Endothelial cell of umbilical vein (primary cell): ENCODE results near the gene DEPDC1B. TPM values are rescaled to one million over a fixed set of nuclear protein-coding genes. Genes with fewer than 3 reads are reported as not detected.

Experiments used
- BruUV-seq: library from RNA; stranded (reverse); fragments of 400-500 nt; replicated peaks from 2 replicates; lab custom pipeline; 2021; lab: Mats Ljungman, UMichigan
- CTCF ChIA-PET: fragments of 300-600, 350-600 bp; sonication (Branson Sonifier 250); formaldehyde crosslinking; loops from one replicate; lab custom pipeline; 2021; ENCODE audit warnings: antibody characterized with exemption, inconsistent platforms; lab: Charles Lee
- POLR2A ChIA-PET: fragments of 300-600, 350-600 bp; sonication (Branson Sonifier 250); formaldehyde crosslinking; loops from one replicate; lab custom pipeline; 2021; ENCODE audit warnings: antibody characterized with exemption, inconsistent platforms; lab: Charles Lee
- DNase-seq: peaks from one replicate; pipeline ENCODE4 v3.0.0-alpha.2; 2011; ENCODE audit warnings: low read depth, low spot score
- FAIRE-seq: peaks from 2 replicates; lab custom pipeline; 2011; peaks lifted over from hg19 to GRCh38; lab: Jason Lieb, UNC
- H2AFZ ChIP-seq: 2 replicates; pipeline ENCODE4 v1.6.0; 2012; ENCODE audit warnings: low read depth, low read length, control low read depth, inconsistent platforms
- H3K27ac ChIP-seq: 2 replicates; pipeline ENCODE4 v1.5.1; 2011; ENCODE audit warnings: low read depth, mild to moderate bottlenecking, control low read depth, low read length, moderate library complexity; ENCODE audit not compliant: insufficient read depth
- H3K27me3 ChIP-seq, 2 experiments: 2 replicates each; pipeline versions ENCODE4 v1.6.0 to v1.6.1; 2011; ENCODE audit warnings: low read length in 2 of 2, mixed read lengths in 1 of 2; ENCODE audit not compliant: control insufficient read depth in 2 of 2, insufficient read depth in 2 of 2
- H3K36me3 ChIP-seq, 2 experiments: 2 replicates in 1 of 2; 3 replicates in 1 of 2; pipeline ENCODE4 v1.5.1; 2011; ENCODE audit warnings: low read length in 2 of 2, mild to moderate bottlenecking in 1 of 2, moderate library complexity in 1 of 2; ENCODE audit not compliant: control insufficient read depth in 2 of 2, insufficient read depth in 2 of 2; ENCODE audit errors: extremely low read depth in 1 of 2
- H3K4me1 ChIP-seq: 3 replicates; pipeline ENCODE4 v1.5.1; 2011; ENCODE audit warnings: mild to moderate bottlenecking, low read length; ENCODE audit not compliant: control insufficient read depth, insufficient read depth; ENCODE audit errors: extremely low read depth
- H3K4me2 ChIP-seq: 2 replicates; pipeline ENCODE4 v1.6.1; 2011; ENCODE audit warnings: low read length, control low read depth, mixed read lengths; ENCODE audit not compliant: insufficient read depth
- H3K4me3 ChIP-seq, 3 experiments: fragments of 200-600 bp in 1 of 3; sonication (generic), shearing (Covaris generic) in 1 of 3; replicated peaks in 1 of 3; 2 replicates each; pipeline ENCODE4 v1.5.1; 2011 to 2016; ENCODE audit warnings: control low read depth in 3 of 3, low read length in 3 of 3, mild to moderate bottlenecking in 2 of 3, inconsistent platforms in 1 of 3, low read depth in 1 of 3, moderate library complexity in 1 of 3; ENCODE audit not compliant: insufficient read depth in 1 of 3
- H3K79me2 ChIP-seq: 2 replicates; pipeline ENCODE4 v1.6.0; 2012; ENCODE audit warnings: low read length, inconsistent platforms; ENCODE audit not compliant: control insufficient read depth, insufficient read depth
- H3K9ac ChIP-seq: replicated peaks from 2 replicates; pipeline ENCODE3; 2011; ENCODE audit warnings: low read length, control low read depth; ENCODE audit not compliant: insufficient read depth; ENCODE audit errors: extremely low read depth
- H3K9me1 ChIP-seq: replicated peaks from 3 replicates; pipeline ENCODE4 v1.6.0; 2011; ENCODE audit warnings: mild to moderate bottlenecking, low read length; ENCODE audit not compliant: control insufficient read depth, insufficient read depth; ENCODE audit errors: extremely low read depth
- H3K9me3 ChIP-seq: replicated peaks from 2 replicates; pipeline ENCODE4 v1.5.1; 2012; ENCODE audit warnings: low read length, inconsistent platforms; ENCODE audit not compliant: control insufficient read depth, insufficient read depth
- H4K20me1 ChIP-seq: replicated peaks from 2 replicates; pipeline ENCODE3; 2011; ENCODE audit warnings: mild to moderate bottlenecking, low read length; ENCODE audit not compliant: control insufficient read depth, insufficient read depth; ENCODE audit errors: extremely low read depth
- CTCF ChIP-seq, 2 donors: IDR thresholded peaks; 1 replicate in 1 of 2; 2 replicates in 1 of 2; pipeline ENCODE4 v1.5.1; 2011; ENCODE audit warnings: low read length in 2 of 2, mild to moderate bottlenecking in 2 of 2, moderate library complexity in 2 of 2, control low read depth in 1 of 2, inconsistent platforms in 1 of 2, low read depth in 1 of 2; ENCODE audit not compliant: insufficient read depth in 1 of 2; ENCODE audit errors: extremely low read depth in 1 of 2
- EZH2 ChIP-seq: IDR thresholded peaks from 2 replicates; pipeline ENCODE4 v1.6.1; 2012; ENCODE audit warnings: borderline replicate concordance, low read depth, mild to moderate bottlenecking, moderate library complexity, low read length, inconsistent platforms; ENCODE audit not compliant: severe bottlenecking
- FOS ChIP-seq: IDR thresholded peaks from 2 replicates; pipeline ENCODE4 v1.6.1; 2011; ENCODE audit warnings: mild to moderate bottlenecking, low read length, moderate library complexity, borderline replicate concordance; ENCODE audit not compliant: insufficient read depth
- GATA2 ChIP-seq: IDR thresholded peaks from 2 replicates; pipeline ENCODE4 v1.7.0; 2011; ENCODE audit warnings: low read depth, mild to moderate bottlenecking, moderate library complexity, mixed read lengths, low read length; ENCODE audit not compliant: insufficient read length, insufficient read depth
- JUN ChIP-seq: IDR thresholded peaks from 2 replicates; pipeline ENCODE4 v1.6.1; 2011; ENCODE audit warnings: borderline replicate concordance, low read depth; ENCODE audit not compliant: insufficient read length, insufficient read depth
- MAX ChIP-seq: IDR thresholded peaks from 2 replicates; pipeline ENCODE4 v1.6.1; 2011; ENCODE audit not compliant: insufficient read depth, insufficient read length
- MYC ChIP-seq: IDR thresholded peaks from one replicate; pipeline ENCODE4 v1.6.1; 2011; ENCODE audit warnings: mild to moderate bottlenecking, low read depth, low read length
- POLR2A ChIP-seq: IDR thresholded peaks from 2 replicates; pipeline ENCODE4 v1.6.1; 2012; ENCODE audit warnings: low read depth, mild to moderate bottlenecking, control low read depth, low read length
- POLR2AphosphoS5 ChIP-seq: IDR thresholded peaks from 2 replicates; pipeline ENCODE4 v1.6.1; 2012; ENCODE audit warnings: low read depth, mild to moderate bottlenecking, control low read depth, low read length, moderate library complexity; ENCODE audit not compliant: insufficient read depth
- dilution Hi-C: fragments of 300-500 bp; cut with MboI; formaldehyde crosslinking; loops from one replicate; pipeline ENCODE4 v1.15.0; 2019; ENCODE audit warnings: low sequenced_read_pairs; ENCODE audit not compliant: extremely low pct_ligation_motif_present
- intact Hi-C: fragments of 100-400 bp; cut with micrococcal nuclease; formaldehyde crosslinking; loops from one replicate; pipeline ENCODE4 v1.10.0; 2022
- polyA plus RNA-seq, 4 experiments: library from polyadenylated mRNA; depleted of rRNA in 3 of 4; stranded (reverse) in 3 of 4; unstranded in 1 of 4; fragments of >200 nt; gene quantifications; 2 replicates each; pipeline versions ENCODE4 v1.2.1 to v1.2.3, GENCODE V29; 2011 to 2012; ENCODE audit warnings: missing spikeins in 1 of 4
- total RNA-seq: library from RNA; stranded (reverse); gene quantifications from 2 replicates; pipeline ENCODE4 v1.2.3, GENCODE V29; 2021

The DEPDC1B gene
- total and polyA plus RNA-seq, 2 donors (not counting 3 experiments of a cell fraction or from before 2014, with no cell fraction given) = 6.7 to 18.7 TPM

- no peak for DNase-seq
- FAIRE-seq = no peak
- Histone ChIP-seq H3K9me3 (no peaks in the 10 kb centered on the region), H3K27me3 (peaks cover 7 to 14% of the 10 kb centered on the region in 2 experiments), H2AFZ (no peak overlapping the region), H3K4me2 (no peak overlapping the region), H3K9ac (no peak overlapping the region), H3K9me1 (no peaks in the 10 kb centered on the region), H3K36me3 (no peaks in the 10 kb centered on the region), H4K20me1 (no peaks in the 10 kb centered on the region), H3K27ac (no peak overlapping the region), H3K4me3 (no peak overlapping the region), H3K79me2 (no peaks in the 10 kb centered on the region), H3K4me1 (peaks cover 11% of the 10 kb centered on the region)
- TF ChIP-seq POLR2A (no peak), EZH2 (no peak), FOS (no peak), GATA2 (no peak)
- ChIA-PET POLR2A (interaction anchor here (0.6 kb wide), 1 partner anchor 1187 kb away, joined by 3 read pairs; no protein-coding TSS in a partner anchor), CTCF (interaction anchor here (1.1 to 3.6 kb wide), 2 partner anchors 28 to 36 kb away, joined by 4 to 14 read pairs; no protein-coding TSS in a partner anchor)
- intact Hi-C loops = loop anchor here (10.0 kb wide), 1 partner anchor 140 kb away; the partner anchor contains the start of gene ELOVL7
- dilution Hi-C loops = no loop called here
- no TSS peak for BruUV-seq
Observed at GRCh38 chr5:60705144-60705543, 5.2 kb upstream of the DEPDC1B start.

DNA sequence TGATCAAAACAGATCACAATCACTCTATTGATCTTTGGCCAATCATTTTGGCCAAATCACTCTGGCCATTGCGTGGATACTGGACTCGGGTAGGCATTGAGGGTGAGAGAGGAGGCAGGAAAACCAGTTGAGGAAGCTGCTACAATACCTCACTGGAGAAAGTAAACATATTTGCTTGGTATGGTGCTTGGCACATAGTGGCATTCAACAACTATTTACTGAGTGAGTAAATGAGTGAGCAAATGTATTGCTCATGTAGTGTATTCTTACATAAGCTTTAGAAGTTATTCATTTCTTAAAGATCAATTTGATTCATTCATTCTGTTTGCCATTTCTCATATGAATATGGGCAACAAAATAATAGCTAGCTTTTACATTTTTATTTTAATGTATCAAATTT is 4.0 kb upstream of the DEPDC1B start:
- H3K9me3 ChIP-seq = no peaks in the 10 kb centered on the region
- no peak overlapping the region for H3K9ac ChIP-seq
- peaks cover 5 to 14% of the 10 kb centered on the region in 2 experiments for H3K27me3 ChIP-seq
- no peak overlapping the region for H3K27ac ChIP-seq
- POLR2A ChIA-PET = no interaction called here
- dilution Hi-C loops = no loop called here
- TF ChIP-seq GATA2 (no peak), FOS (no peak), CTCF (IDR thresholded peaks at IDR 0.05; ENCODE audit: extremely low read depth in 1 of 2, insufficient read depth in 1 of 2, low read depth in 1 of 2, low read length in 2 of 2) (no peak), EZH2 (no peak), MYC (no peak), MAX (no peak), POLR2A (no peak), POLR2AphosphoS5 (no peak), JUN (no peak)
- intact Hi-C loops = loop anchor here (10.0 kb wide), 1 partner anchor 141 kb away; the partner anchor contains the start of gene ELOVL7
- H2AFZ ChIP-seq = no peak overlapping the region
- no peak for FAIRE-seq
- no peak overlapping the region for H3K4me2 ChIP-seq
- H4K20me1 ChIP-seq = no peaks in the 10 kb centered on the region
- DNase-seq = no peak
- H3K4me1 ChIP-seq = peaks cover 12% of the 10 kb centered on the region
- no peak overlapping the region for H3K4me3 ChIP-seq
- no TSS peak for BruUV-seq
- no peaks in the 10 kb centered on the region for H3K36me3 ChIP-seq
- H3K9me1 ChIP-seq = no peaks in the 10 kb centered on the region
- H3K79me2 ChIP-seq = peaks cover 3% of the 10 kb centered on the region
- CTCF ChIA-PET = interaction anchor here (0.8 to 3.6 kb wide), 2 partner anchors 35 to 110 kb away, joined by 3 to 14 read pairs; no protein-coding TSS in a partner anchor
